Measurements from ENCODE around the gene ZDHHC5. TPM values are rescaled to one million over a fixed set of nuclear protein-coding genes. Genes with fewer than 3 reads are reported as not detected.

ZDHHC5 gene
- total and polyA plus RNA-seq, 2 of the 13 experiments (the other 11 are each of a cell fraction or from before 2014, with no cell fraction given), result 26.6 to 34.0 TPM

DNA sequence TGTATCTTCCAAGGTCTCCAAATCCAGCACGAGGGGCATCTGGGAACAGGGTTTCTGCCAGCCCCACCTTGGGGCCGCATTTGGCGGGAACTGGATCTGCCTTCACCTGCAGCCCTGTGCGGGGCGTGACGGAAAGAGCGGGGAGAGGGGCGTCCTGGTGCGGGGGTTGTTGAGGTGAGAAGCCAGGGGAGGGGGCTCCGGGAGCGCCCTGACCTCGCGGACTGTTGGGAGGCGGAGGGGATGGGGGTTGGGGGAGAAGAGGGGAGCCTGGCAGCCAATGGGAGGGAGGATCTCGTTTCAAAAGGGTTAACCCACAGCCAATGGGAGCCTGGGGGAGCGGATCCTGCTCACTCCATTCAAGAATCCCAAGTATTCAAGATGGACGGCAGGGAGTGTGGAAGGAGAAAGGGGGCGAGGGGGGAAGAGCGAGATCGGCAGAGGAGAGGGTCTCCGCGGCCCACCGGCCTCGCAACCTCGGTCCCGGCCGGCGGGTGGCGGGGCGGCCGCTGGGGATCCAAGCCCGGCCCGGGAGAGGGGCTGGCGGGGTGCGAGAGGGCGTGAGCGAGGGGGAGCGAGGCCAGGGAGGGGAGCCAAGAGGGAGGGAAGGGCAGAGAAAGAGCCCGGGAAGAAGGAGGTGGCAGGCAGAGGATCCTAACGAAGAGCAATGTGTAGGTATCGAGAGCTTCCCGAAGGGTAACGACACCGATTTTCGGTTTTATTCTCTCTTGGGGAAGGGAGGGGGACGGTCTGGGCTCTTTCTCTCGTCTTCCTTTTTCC is 29.7 kb upstream of the ZDHHC5 start (continued):
- TF ChIP-seq ZNF674 (CRISPR knock-in tag; IDR thresholded peaks at IDR 0.05; ENCODE audit: low read depth) (no peak), PLRG1 (conservative IDR thresholded peaks at IDR 0.05) (no peak), ATRX (CRISPR knock-in tag; IDR thresholded peaks at IDR 0.05; ENCODE audit: borderline replicate concordance) (no peak), DR1 (CRISPR knock-in tag; IDR thresholded peaks at IDR 0.05) (no peak), WIZ (CRISPR knock-in tag; IDR thresholded peaks at IDR 0.05) (no peak), ZNF879 (CRISPR knock-in tag; IDR thresholded peaks at IDR 0.05) (no peak), NCOR1 (IDR thresholded peaks at IDR 0.05; ENCODE audit: borderline replicate concordance, low read length) (no peak), SP2 (CRISPR knock-in tag; IDR thresholded peaks at IDR 0.05) (0 out of 2 replicates have a peak, but pooled peaks have one; percentile 22), MXD4 (CRISPR knock-in tag; IDR thresholded peaks at IDR 0.05) (no peak), CBX1 (IDR thresholded peaks at IDR 0.05; ENCODE audit: low read depth) (no peak), RXRA (CRISPR knock-in tag; IDR thresholded peaks at IDR 0.05) (no peak), ZBTB40 (IDR thresholded peaks at IDR 0.05) (no peak), ZBTB40 (CRISPR knock-in tag; IDR thresholded peaks at IDR 0.05) (no peak), SIN3A (IDR thresholded peaks at IDR 0.05; ENCODE audit: borderline replicate concordance, low read depth, low read length) (no peak), SYNCRIP (IDR thresholded peaks at IDR 0.05; ENCODE audit: insufficient read depth, low read depth, low read length) (no peak), ZNF576 (CRISPR knock-in tag; IDR thresholded peaks at IDR 0.05) (no peak), ZSCAN29 (CRISPR knock-in tag; conservative IDR thresholded peaks at IDR 0.05) (no peak), ZMAT5 (CRISPR knock-in tag; IDR thresholded peaks at IDR 0.05; ENCODE audit: borderline replicate concordance, low read depth) (no peak), IKZF1 (IDR thresholded peaks at IDR 0.05) (no peak), ZNF816 (CRISPR knock-in tag; IDR thresholded peaks at IDR 0.05; ENCODE audit: borderline replicate concordance) (no peak)
- TF ChIP-seq, protein P1, sequence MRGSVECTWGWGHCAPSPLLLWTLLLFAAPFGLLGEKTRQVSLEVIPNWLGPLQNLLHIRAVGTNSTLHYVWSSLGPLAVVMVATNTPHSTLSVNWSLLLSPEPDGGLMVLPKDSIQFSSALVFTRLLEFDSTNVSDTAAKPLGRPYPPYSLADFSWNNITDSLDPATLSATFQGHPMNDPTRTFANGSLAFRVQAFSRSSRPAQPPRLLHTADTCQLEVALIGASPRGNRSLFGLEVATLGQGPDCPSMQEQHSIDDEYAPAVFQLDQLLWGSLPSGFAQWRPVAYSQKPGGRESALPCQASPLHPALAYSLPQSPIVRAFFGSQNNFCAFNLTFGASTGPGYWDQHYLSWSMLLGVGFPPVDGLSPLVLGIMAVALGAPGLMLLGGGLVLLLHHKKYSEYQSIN (CRISPR knock-in tag; IDR thresholded peaks at IDR 0.05; ENCODE audit: borderline replicate concordance), result no peak
